AG08395 (cell line): Measurements from ENCODE around the gene ESRRB.

ENCODE experiments used
- DNase-seq: peaks from one replicate; pipeline ENCODE4 v3.0.0; 2012; ENCODE audit warnings: mixed read lengths, low spot score

The ESRRB gene

DNA sequence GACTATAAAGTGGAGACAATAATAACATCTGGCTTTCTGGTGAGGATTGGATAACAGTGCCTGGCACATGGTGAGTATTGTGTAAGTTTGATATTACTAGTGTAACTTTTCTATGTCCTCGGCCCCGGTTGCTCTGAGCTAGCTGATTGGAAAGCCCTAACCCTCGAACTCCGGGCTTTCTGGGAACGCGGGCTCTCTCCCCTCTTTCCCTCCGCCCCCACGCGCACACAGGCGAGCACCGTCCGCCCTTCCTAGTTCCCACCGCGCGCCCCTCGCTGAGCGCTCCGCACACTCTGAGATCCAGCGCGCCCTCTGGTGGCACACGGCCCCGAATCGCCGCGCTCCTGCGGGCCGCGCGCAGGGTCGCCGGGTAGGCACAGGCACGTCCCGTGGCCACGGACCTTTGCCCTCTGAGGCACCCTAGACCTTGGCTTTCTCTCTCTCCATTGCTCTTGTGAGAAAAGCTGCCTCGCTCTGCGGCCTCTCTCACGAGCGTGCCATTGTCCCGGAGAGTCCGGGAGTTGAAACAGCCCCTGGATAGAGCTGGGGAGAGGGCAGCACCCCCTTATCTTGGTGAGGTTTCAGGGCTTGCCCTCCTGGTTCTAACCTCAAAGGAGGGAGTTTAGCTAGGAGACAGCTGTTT lies 23.2 kb upstream of the ESRRB start:
- peak; percentile 52 for DNase-seq

DNA sequence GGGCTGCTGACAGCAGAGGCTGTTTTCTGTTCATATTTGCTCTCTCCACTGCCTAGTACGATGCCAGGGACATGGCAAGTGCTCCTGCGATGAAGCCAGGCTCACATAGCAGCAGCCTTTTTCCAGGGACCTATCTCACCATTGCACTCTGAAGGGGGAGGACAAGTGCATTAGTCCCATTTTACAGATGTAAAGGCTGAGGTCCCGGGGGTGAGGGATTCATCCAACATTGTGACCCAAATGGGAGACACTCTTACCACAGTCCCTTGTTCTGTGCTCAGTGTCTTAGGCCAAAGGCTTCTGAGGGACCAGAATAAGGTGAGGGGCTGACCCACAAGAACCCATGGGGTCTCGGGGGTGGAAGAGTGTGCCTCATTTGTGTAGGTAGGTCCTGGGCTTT lies 21.6 kb upstream of the ESRRB start:
- DNase-seq: no peak

DNA sequence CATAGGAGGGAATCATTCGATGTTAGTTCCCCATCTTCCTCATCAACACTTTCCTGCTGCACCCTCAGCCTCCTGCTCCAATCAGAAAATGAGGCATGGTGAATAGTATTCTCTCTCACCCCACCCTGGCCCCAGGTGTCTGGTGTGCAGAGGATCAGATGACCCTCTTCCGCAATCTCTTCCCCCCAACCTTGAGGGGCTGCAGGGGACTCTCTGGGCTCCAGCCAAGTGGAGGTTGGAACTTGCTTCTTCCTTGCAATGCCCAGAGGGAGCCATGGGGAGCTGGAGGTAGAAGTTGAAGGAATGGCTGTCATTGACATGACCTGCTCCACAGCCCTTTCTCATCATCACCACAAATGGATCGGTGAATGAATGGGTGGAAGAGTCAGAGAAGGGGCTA lies 20.2 kb upstream of the ESRRB start:
- DNase-seq: no peak

DNA sequence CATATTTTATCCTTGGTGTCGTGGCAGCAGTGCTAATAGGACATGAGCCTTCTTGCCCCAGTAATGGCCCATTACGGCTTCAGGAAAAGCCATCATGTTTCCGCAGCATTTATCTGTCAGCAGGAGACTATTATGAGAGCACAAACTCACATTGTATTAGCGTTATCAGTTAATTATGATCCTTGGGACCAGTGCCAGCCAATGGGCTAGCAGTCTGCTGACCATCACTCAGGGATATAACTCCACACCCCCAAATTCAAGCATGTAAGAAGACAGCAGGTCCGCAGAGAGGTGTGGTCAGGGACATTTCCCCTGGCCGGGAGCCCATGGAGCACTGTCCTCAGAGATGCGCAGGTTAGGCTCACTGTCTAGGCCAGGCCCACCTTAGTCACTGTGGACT lies 4.9 kb upstream of the ESRRB start:
- no peak for DNase-seq

GRCh38 chr14:76373456-76373855 lies 2.5 kb upstream of the ESRRB start:
- no peak for DNase-seq

- no peak for DNase-seq
Measured at GRCh38 chr14:76375484-76375883, 453 bp upstream of the ESRRB start.

- DNase-seq: no peak
Measured at GRCh38 chr14:76376409-76376877, 506 bp downstream of the ESRRB start.

DNA sequence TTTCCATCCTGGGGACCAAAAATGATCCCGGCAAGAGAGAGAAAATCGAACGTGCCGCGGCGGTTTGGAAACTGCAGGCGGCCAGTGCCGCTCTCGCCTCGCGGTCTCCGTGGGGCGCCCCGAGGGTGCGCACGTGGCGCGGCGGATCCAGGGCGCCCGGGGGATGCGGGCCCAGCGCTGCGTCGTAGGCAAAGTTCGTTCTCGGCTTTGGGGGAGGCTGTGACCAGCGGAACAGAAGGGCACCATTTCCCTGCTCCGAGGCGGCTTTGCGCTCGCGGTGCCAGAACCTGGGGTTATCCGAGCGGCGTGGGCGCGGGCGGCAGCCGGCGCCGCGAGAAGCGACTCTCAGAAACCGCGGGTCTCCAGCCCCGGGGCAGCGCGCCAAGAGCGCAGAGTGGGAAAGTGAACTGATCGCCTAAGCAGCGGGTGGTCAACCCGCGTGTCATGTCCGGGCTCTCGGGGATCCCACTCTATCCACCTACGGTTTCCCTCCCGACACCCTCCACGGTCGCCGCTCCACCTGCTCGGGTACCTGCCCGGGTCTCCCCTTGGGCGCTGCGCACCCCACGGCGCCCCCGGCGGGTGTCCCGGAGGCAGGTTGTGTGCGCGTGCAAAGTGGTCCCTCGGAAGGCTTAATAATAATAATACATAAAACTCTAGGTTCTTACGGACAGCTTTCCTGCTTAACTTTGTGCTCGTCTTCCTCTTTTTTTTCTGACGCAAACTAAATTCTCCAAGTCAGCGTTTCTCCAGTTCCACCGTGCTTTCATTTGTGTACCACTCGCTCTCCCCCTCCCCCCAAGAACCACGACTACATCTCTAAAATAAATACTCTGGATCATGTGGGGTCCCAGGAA lies 1.2 kb downstream of the ESRRB start:
- no peak for DNase-seq

GRCh38 chr14:76377735-76378074 lies 1.8 kb downstream of the ESRRB start:
- no peak for DNase-seq

GRCh38 chr14:76380991-76381390 lies 5.1 kb downstream of the ESRRB start:
- no peak for DNase-seq

DNA sequence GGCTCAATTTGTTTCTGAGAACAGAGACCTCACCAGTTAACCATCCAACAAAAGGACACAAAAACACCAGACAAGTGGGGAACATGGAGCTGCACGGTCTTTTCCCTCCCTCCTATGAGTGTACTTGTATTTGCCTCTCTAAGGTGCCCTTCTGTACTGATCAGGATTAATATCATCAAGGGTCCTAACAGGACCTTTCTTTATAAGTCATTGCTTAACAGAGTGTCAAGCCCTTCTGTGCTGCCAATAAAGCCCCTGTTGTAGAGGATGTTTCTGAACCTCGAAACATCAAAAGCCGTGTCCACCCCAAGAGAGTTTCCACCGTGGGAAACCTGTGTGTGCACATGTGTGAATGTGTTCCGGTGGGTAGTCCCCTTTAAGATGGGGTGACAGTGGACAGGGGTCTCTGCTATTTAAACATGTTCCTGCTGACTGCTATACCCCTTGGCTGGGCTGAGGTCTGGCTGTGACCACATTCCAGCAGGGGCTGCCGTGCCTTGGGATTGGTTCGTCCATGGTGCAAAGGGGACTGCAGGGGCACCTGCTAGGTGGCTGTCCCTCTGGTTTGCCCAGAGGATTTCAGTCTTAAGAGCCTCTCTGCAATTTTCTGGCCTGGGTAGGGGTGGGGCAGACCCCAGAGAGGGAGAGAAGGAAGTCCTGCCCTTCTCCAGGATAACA lies 6.0 kb downstream of the ESRRB start:
- DNase-seq: no peak

- no peak for DNase-seq
Measured at GRCh38 chr14:76382495-76382832, 6.5 kb downstream of the ESRRB start.

DNA sequence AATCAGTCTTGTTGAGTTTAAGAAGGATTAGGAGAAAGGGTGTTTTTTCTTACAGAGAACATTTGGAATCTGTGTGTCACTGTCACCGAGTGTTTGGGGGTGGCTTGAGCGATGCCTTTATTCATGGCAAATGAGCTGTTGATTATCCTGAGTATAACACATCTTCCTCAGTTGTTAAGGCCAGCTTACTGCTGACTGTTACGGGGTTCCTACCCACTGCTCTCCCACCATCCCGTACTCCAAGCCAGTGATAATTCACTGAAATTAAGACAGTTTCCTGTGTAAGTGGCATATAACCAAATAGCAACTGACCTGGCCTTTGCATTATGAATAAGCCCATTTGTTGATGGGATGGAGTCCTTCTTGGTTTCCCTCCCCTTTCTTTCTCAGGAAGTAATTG lies 9.5 kb downstream of the ESRRB start:
- DNase-seq: no peak

DNA sequence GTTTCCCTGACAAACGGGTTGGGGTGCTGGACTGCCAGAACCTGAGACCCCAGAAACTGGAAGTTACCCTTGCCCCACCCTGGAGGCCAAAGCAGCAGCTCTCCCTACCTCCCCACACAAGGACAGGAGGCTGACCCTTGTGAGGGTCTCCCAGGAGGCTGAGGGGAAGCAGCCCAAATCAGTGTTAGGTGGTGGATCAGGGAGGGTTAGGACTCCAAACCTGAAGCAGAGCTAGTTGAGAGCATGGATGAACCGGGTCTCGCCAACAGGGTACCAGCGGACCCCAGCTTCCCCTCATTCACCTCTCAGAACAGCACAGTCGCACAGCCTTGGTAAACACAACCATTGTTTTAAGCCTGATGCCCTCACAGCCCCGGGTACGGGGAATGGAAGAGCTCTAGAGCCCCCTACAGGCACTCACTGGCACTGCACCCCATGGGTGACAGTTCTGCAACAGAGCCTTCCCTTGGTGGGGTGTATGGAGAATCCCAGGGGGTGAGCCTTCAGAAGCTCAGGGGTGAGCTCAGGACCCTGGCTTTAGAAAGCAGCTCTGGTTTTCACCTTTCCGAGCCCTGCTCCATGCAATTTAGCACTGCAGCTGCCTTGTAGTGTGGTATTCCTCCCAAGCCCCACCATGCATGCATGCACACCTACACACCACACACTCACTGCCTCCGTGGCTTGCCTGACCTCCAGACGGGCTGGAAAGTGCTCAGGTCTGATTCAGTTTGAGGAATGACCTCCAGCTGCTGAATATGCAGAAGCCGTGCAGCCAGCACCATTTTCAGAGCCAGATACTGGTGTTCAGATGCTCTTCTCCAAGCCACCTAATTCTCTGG lies 11.2 kb downstream of the ESRRB start:
- DNase-seq: peak; percentile 87

DNA sequence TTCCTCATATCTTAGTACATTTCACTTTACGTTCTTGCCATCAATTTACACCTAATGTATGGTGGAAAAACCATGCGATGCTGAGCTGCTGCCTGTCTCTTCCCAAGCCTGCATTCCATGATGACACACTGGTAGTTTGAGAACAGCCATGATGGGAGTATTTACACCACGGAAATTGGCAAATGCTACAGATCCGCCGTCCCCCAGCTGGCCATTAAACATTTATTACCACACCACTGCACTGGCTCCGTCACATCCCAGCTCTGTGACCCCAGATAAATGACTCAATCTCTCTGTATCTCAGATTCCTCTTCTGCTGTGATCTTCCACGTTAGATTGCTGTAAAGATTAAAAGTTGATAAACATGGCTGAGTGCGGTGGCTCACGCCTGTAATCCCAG lies 13.9 kb downstream of the ESRRB start:
- no peak for DNase-seq

DNA sequence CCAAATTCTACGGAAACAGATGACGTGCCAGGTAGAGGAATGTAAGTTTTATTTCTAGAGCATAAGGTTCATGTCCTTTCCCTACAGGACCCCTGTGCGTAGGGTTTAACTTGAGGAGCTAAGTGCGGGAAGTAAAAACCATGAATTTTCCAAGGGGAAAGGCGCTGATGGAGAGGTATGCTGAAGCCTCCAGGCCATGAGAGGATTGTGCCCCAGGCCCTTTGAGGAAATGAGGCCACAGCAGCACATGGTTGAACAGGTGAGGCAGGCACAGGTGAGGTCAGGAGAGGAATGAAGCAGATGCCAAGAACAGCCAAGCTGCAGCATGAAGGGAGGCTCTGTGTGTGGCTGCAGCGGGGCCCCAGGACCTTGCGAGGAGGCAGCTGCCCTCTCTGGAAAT lies 14.7 kb downstream of the ESRRB start:
- no peak for DNase-seq

GRCh38 chr14:76391981-76392690 lies 16.2 kb downstream of the ESRRB start:
- DNase-seq: no peak

GRCh38 chr14:76394569-76394968 lies 18.6 kb downstream of the ESRRB start:
- DNase-seq: no peak

- no peak for DNase-seq
Measured at GRCh38 chr14:76395161-76395560, 19.2 kb downstream of the ESRRB start.

- DNase-seq: no peak
Measured at GRCh38 chr14:76396714-76397187, 20.8 kb downstream of the ESRRB start.

GRCh38 chr14:76405627-76406026 lies 29.7 kb downstream of the ESRRB start:
- DNase-seq: no peak
